ENCODE measurements around the gene GRIK4.

GRCh38 chr11:120612513-120613263 is 101.1 kb downstream of the GRIK4 start:
- TF ChIP-seq EZH2phosphoT487 (IDR thresholded peaks at IDR 0.05; ENCODE audit: insufficient read depth, low read depth) = no peak
- TF ChIP-seq EZH2 (IDR thresholded peaks at IDR 0.05; ENCODE audit: insufficient read depth, poor library complexity, severe bottlenecking) = no peak
